GM11168 (cell line): ENCODE results near the gene FGF1.

Experiments used
- in situ Hi-C: fragments of 300-500 bp; cut with MboI; formaldehyde crosslinking; loops from one replicate; pipeline ENCODE4 v1.12.0; 2022; ENCODE audit warnings: low sequenced_read_pairs; ENCODE audit not compliant: unreplicated experiment

FGF1 gene

DNA sequence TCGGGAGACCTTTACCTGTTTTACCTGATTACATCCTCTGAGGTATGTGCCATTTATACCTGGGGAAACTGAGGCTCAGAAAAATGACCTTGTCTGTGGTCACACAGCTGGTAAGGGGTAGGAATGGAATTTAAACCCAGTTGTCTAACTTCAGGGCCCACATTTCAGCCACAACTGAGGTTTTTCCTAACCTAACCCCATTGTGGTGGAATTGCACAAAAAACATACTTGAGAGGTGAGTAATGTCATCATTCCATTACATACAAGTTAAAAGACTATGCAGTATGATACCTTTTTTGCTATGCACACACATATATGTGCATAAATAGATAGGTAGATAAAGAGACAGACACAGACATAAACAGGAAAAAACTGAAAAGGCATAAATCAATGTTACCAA lies 14.1 kb downstream of the FGF1 start:
- in situ Hi-C loops = no loop called here

DNA sequence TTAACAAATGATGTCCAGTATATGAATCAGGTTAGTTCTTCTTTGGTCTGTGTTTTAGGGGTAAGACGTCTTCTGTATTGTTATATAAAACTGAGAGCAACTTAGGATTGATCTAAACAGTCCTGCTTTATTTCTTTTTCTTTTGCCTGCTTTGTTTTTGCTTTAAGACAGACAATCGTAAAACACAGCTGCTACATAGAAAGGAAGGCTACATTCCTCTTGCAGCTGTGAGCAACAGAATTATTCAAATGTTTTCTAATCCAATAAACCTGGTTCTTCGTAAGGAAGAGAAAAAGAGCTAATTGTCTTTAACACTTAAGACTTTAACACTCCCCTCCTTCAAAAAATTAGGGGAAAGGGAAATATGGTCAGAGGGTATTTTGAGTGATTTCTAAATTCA lies 14.6 kb downstream of the FGF1 start:
- in situ Hi-C loops = no loop called here

DNA sequence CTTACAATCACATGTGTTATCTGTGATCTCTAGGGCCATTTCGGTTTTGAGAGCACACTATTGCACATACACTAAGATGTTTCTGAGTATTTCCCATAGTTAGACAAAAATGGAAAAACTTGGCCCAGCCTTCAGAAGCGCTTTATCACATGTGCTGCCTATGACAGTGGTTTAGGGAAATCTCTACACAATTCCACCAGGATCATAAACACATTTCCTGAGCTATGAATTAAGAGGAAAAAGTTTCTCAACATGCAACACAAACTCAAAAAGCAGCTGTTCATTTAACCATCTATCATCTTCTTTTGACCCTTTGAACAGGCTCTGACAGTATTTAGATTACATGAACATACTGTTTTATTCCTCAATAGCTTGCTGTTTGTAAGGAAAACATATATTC lies 15.1 kb downstream of the FGF1 start:
- in situ Hi-C loops = no loop called here

- in situ Hi-C loops = no loop called here
Measured at GRCh38 chr5:142669477-142669876, 16.4 kb downstream of the FGF1 start.

DNA sequence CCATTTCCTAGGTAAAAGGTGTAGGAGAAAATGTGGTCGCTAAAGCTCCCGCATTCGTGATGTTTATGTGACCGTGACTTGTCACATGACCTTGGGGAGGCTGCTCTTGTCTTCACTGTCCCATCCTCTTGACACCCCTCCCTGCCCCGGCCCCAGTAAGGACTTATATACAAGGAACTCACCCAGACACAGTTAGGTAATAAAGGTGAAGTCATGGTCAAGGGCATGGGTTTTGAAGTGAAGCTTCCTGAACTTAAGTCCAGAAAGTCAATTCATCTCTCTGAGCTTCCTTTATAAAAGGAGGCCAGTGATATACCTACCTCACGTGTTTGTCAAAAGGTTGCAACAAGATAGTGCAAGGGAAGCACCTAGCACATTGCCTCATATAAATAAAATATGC lies 17.6 kb downstream of the FGF1 start:
- in situ Hi-C loops = no loop called here

DNA sequence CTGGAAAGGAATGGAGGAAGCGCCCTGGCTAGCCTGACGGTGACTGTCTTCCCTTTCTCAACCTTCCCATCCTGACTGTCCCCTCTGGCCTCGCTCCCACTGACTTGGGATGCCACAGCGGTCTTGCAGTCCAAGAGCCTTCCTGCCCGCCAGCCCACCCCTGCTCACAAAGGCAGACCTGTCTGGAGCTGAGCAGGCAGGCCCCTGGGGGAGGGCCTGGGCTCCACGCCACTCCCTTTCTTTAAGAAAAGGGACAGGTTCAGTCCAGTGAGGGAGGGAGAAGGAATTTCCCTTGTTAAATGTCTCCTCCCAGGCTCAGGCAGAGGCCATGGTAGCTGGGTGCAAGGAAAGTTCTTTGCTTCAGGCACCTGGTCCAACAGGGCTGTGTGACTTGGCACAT lies 18.1 kb downstream of the FGF1 start:
- in situ Hi-C loops = no loop called here

DNA sequence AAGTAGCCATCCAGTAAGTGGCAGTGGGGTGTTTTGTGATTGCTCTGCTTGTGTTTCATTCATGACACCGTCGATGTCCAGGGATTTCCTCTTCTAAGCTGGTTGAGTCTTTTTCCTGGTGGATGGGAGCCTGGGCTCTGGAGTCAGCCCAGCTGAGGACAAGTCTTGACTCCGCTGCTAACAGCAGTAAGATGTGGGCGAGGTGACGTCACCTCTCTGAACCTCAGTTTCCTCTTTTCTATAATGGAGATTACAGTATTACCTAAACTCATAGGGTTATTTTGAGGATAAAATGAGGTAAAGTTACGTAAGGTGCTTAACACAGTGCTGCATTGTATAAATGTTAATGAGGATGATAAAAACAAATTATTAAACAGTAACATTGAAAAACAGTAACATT lies 21.3 kb downstream of the FGF1 start:
- in situ Hi-C loops = no loop called here

DNA sequence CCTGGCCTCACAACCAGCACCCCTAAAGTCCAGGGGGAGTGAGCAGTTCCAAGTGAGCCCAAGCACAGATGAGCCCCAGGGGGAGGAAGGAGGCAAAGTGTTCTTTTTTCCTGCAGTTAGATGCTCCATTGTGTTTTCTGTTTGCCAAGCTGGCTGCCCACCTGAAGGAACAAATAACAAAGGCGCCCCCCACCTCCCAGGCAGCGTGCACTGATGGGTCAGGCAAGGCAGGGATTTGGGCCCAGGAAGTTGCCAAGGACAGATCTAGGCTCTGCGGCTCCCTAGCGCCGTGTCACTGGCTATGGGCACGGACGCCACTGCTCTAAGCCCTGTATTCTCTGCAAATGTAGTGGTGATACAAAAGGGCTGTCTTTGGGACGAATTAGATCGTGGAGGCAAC lies 21.8 kb downstream of the FGF1 start:
- in situ Hi-C loops = no loop called here

GRCh38 chr5:142663246-142663645 lies 22.6 kb downstream of the FGF1 start:
- in situ Hi-C loops = no loop called here

- in situ Hi-C loops = no loop called here
Measured at GRCh38 chr5:142661957-142662356, 23.9 kb downstream of the FGF1 start.

- in situ Hi-C loops = no loop called here
Measured at GRCh38 chr5:142661143-142661542, 24.7 kb downstream of the FGF1 start.

- in situ Hi-C loops = no loop called here
Measured at GRCh38 chr5:142660731-142661130, 25.2 kb downstream of the FGF1 start.

DNA sequence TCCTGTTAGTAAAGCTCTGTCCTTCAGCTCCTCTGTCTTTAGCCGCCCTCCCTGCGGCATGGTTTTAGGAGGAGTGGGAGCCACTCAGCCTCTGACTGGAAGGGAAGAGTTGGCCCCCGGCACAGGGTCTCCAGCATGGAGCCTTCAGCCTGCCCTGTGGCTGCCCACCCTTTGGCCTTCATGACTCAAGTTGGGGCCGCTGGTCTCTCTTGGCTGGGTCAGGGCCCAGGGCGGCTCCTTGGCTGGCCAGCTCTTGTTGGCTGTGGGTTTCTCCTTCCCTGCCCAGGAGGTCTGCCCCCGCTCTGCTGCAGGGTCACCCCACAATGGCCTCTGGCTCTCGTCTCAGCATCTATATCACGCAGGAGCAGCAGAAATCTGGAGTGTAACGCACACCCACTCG lies 25.7 kb downstream of the FGF1 start:
- in situ Hi-C loops = no loop called here

- in situ Hi-C loops = no loop called here
Measured at GRCh38 chr5:142659405-142659804, 26.5 kb downstream of the FGF1 start.

DNA sequence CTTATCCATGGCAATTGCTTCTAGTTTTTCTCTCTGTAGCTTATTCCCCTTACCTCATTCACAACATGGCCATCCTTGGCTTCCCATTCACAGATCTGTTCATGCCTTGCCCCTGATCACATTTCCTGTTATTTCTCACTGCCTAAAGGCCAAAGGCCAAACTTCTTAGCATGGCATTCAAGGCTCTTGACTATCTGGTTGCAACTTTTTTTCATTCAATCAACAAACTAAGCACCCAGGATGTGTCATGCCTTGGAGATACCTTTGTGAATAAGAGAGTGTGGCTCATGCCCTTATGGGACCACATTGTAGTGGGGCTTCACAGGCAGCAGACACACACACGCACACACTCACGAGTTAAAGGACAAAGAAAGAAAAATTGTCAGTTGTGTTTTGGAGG lies 27.6 kb downstream of the FGF1 start:
- in situ Hi-C loops = no loop called here

GRCh38 chr5:142657446-142657845 lies 28.4 kb downstream of the FGF1 start:
- in situ Hi-C loops = no loop called here

DNA sequence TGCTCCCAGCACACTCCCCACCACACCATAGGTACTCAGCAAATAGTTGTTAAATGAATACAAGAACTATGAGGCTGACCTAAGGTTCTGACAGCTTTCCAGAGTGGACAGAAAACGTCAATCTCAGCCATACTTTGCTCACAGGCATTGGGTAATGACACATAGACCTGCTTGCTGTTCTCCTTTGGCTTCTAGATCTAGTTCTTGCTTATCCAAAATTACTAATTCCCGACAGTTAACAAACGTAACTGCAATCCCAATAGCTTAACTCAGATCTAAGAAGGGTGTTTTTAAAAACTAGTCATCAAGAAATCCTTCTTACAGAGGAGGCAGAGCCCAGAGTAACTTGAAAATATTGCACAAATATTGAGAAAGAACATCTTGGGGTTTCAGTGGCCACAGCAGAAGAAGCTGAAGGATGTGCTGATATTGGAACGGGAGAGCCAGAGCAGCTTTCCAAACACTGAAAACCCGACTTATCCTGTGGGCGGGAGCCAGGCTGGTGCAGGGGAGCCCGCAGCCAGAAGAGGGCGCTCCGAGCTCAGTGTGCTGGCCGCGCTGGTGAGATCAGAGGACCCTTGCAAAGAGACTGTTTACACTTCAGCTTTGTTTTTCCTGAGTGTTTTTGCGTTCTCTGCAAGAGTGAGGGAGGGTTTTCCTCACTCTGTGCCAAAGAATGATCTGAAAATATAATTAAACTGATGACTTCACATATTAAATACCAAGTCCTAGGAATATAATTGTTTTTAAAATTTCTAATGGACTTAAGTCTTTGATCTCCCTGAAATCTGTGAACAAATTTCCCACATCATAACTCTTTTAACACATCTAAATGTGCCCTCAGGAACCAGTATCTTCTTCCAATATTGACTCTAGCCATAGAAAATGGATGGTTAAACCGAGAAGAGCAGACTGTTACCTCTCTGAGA lies 30.3 kb downstream of the FGF1 start:
- in situ Hi-C loops = no loop called here

- in situ Hi-C loops = no loop called here
Measured at GRCh38 chr5:142654578-142655058, 31.3 kb downstream of the FGF1 start.

- in situ Hi-C loops = no loop called here
Measured at GRCh38 chr5:142653321-142653720, 32.6 kb downstream of the FGF1 start.

DNA sequence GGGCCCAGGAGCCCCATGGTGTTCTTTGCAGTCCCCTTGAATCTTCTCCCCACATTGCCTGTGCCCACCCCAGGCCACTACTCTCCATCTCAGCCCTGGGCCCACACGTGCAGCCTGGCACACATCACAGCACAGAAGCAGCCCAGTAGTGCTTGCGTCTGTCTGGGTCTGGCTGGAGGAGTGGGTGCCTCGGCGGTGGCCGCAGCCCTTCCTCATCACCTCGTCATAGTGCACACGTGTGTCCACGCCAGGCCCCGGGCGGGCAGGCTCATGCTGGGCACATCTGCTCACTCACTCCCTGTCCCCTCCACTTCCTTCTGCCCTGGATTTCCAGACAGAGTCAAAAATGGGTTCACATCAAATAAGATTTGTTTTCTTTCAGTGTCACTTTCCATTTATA lies 33.3 kb downstream of the FGF1 start:
- in situ Hi-C loops = no loop called here

DNA sequence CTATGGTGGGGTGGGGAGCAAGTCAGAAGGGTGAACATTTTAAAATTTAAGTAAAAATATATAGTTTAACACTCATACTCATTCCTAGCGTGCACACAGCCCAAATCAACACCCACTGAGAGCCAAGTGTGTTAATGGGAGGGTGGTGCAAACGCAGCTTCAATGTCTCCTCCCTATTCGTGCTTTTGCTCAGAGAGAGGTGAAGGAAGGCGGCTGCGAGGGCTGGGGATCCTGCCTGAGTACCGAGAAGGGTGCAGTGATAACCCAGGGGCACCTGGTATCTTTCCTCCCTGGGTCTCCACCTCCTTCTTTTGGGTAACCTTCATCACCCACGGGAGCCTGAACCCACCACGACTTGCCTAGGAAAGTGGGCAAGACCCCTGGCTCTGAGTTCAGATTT lies 35.0 kb downstream of the FGF1 start:
- in situ Hi-C loops = no loop called here

DNA sequence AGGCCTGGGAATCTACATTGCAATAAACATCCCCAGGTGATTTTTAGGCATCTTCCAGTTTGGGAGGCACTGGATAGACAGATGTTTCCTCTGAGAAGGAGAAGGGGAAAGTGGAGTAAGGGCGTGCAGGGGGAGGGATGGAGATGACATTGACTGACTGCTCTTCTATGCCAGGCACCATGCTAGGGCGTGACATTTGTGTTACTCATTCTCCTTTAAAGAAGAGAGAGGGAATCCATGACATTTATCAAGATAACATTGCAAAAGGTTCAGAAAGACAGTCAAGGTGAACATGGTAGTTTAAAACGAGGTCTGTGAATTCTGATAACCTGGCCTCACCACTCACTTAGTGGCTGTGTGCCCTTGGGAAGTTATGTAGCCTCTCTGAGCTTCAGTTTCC lies 35.8 kb downstream of the FGF1 start:
- in situ Hi-C loops = no loop called here
